ENCODE data around the gene RASL11B. TPM values are rescaled to one million over a fixed set of nuclear protein-coding genes. Genes with fewer than 3 reads are reported as not detected.

Gene RASL11B
- 0.33 TPM in 1 of 2 replicates, not detected in the other for total RNA-seq

GRCh38 chr4:52861879-52862616 is at the start of gene RASL11B:
RASL11B (plus strand) TSS chr4:52862317; CDS start chr4:52862508, 191 bp downstream.

Other genes starting within 250 kb of the RASL11B start
- gene USP46, start 203.0 kb upstream of the RASL11B start, total RNA-seq: 21.9 and 26.9 TPM in 2 replicates
- gene ERVMER34-1, start 110.9 kb upstream of the RASL11B start, total RNA-seq: under 0.01 TPM in 2 replicates

Data from uterine smooth muscle cell (primary cell).